Measurements from ENCODE around the gene NR1H2. TPM values are rescaled to one million over a fixed set of nuclear protein-coding genes. Genes with fewer than 3 reads are reported as not detected.

NR1H2 gene
- total and polyA plus RNA-seq, 10 of the 15 experiments (the other 5 are each of a cell fraction or from before 2014, with no cell fraction given), result 0.05 to 54.2 (median 35.1) TPM

GRCh38 chr19:50341091-50341564, 35.1 kb upstream of the NR1H2 start (continued):
- TF ChIP-seq ATF7 (IDR thresholded peaks at IDR 0.05; ENCODE audit: low read depth), result peak; percentile 67
- peak; percentile 91 for TF ChIP-seq RUNX3 (IDR thresholded peaks at IDR 0.05; ENCODE audit: low read length)
- peak; percentile 77 for TF ChIP-seq MTA2 (IDR thresholded peaks at IDR 0.05; ENCODE audit: low read depth)
- TF ChIP-seq PML (IDR thresholded peaks at IDR 0.05; ENCODE audit: low read length), result peak; percentile 41; the same call in 1 of the 2 replicates
- TF ChIP-seq POLR2AphosphoS2 (IDR thresholded peaks at IDR 0.05; ENCODE audit: low read depth, low read length), result 0 out of 2 replicates have a peak, but pooled peaks have one; percentile 23
- TF ChIP-seq PAX5 (IDR thresholded peaks at IDR 0.05; ENCODE audit: borderline replicate concordance, low read depth, low read length), result peak; percentile 57; the same call in 1 of the 2 replicates
- TF ChIP-seq CHD2 (IDR thresholded peaks at IDR 0.05; ENCODE audit: borderline replicate concordance, low read depth, low read length), result 0 out of 2 replicates have a peak, but pooled peaks have one; percentile 45
- TF ChIP-seq TAF1 (IDR thresholded peaks at IDR 0.05; ENCODE audit: borderline replicate concordance, low read depth, low read length), result peak; percentile 36; the same call in 1 of the 2 replicates
- TF ChIP-seq RB1 (IDR thresholded peaks at IDR 0.05; ENCODE audit: borderline replicate concordance), result no peak
- TF ChIP-seq EGR1 (IDR thresholded peaks at IDR 0.05; ENCODE audit: borderline replicate concordance in 1 of 2, low read depth in 2 of 2, low read length in 2 of 2), result no peak
- TF ChIP-seq NFXL1 (IDR thresholded peaks at IDR 0.05; ENCODE audit: borderline replicate concordance), result no peak
- peak; percentile 85 for TF ChIP-seq ZNF687 (IDR thresholded peaks at IDR 0.05)
- TF ChIP-seq RCOR1 (conservative IDR thresholded peaks at IDR 0.05; ENCODE audit: low read depth, low read length), result 0 out of 2 replicates have a peak, but pooled peaks have one; percentile 22
- no peak for TF ChIP-seq LARP7 (IDR thresholded peaks at IDR 0.05)
- TF ChIP-seq POLR2A (IDR thresholded peaks at IDR 0.05; ENCODE audit: low read depth, low read length), result peak; percentile 51

Data from GM12878 (cell line).